ENCODE data around the gene TRIM38. TPM values are rescaled to one million over a fixed set of nuclear protein-coding genes. Genes with fewer than 3 reads are reported as not detected.

The TRIM38 gene
- total RNA-seq, 4 donors from 2014 or later = 4.7 to 8.0 (median 6.5) TPM

GRCh38 chr6:26019967-26020328 is 57.3 kb downstream of the TRIM38 start:
- H3K4me3 ChIP-seq (ENCODE audit: low read depth, poor library complexity, severe bottlenecking) = no peak overlapping the region
- TF ChIP-seq POLR2A (IDR thresholded peaks at IDR 0.05) (no peak), CTCF (IDR thresholded peaks at IDR 0.05) (no peak)
- intact Hi-C loops (cut with DNase I; ENCODE audit: low total_unique reads) = no loop called here
- DNase-seq (ENCODE audit: low spot score in 2 of 2) = no peak
- WGBS, 2 donors = 9 to 15% methylated on average over 5 of the region's 5 CpGs

- H3K4me3 ChIP-seq (ENCODE audit: low read depth, poor library complexity, severe bottlenecking) = peak overlapping the region; percentile 58
- DNase-seq (ENCODE audit: low spot score in 2 of 2) = peak; percentile 86 to 97
- TF ChIP-seq CTCF (IDR thresholded peaks at IDR 0.05) (no peak), POLR2A (IDR thresholded peaks at IDR 0.05) (peak; percentile 21 to 93)
- intact Hi-C loops (cut with DNase I; ENCODE audit: low total_unique reads) = no loop called here
- 0 to 1% methylated on average over 32 to 45 of the region's 45 CpGs for WGBS, 2 donors
These were observed 57.9 kb downstream of the TRIM38 start for GRCh38 chr6:26020329-26021000.

GRCh38 chr6:26021001-26021349 is 58.4 kb downstream of the TRIM38 start:
- TF ChIP-seq CTCF (IDR thresholded peaks at IDR 0.05) (no peak), POLR2A (IDR thresholded peaks at IDR 0.05) (no peak)
- WGBS, 2 donors = 0 to 1% methylated on average over 23 of the region's 23 CpGs
- DNase-seq (ENCODE audit: low spot score in 2 of 2) = peak; percentile 59 to 92
- intact Hi-C loops (cut with DNase I; ENCODE audit: low total_unique reads) = no loop called here
- H3K4me3 ChIP-seq (ENCODE audit: low read depth, poor library complexity, severe bottlenecking) = peak overlapping the region; percentile 58

GRCh38 chr6:26021350-26022131 is 58.9 kb downstream of the TRIM38 start:
- H3K4me3 ChIP-seq (ENCODE audit: low read depth, poor library complexity, severe bottlenecking) = peak overlapping the region; percentile 58
- TF ChIP-seq CTCF (IDR thresholded peaks at IDR 0.05) (no peak), POLR2A (IDR thresholded peaks at IDR 0.05) (peak in 1 of 2 donors; percentile 19)
- peak; percentile 93 to 98 for DNase-seq (ENCODE audit: low spot score in 2 of 2)
- intact Hi-C loops (cut with DNase I; ENCODE audit: low total_unique reads) = no loop called here
- WGBS, 2 donors = 1% methylated on average over 30 to 32 of the region's 39 CpGs

GRCh38 chr6:26022132-26022472 is 59.5 kb downstream of the TRIM38 start:
- H3K4me3 ChIP-seq (ENCODE audit: low read depth, poor library complexity, severe bottlenecking) = peak overlapping the region; percentile 23
- intact Hi-C loops (cut with DNase I; ENCODE audit: low total_unique reads) = no loop called here
- TF ChIP-seq POLR2A (IDR thresholded peaks at IDR 0.05) = no peak
- TF ChIP-seq CTCF (IDR thresholded peaks at IDR 0.05) = no peak
- 4 to 6% methylated on average over 5 of the region's 5 CpGs for WGBS, 2 donors
- DNase-seq (ENCODE audit: low spot score in 2 of 2) = peak; percentile 70 to 91

All from lower leg skin (tissue), 4 donors.